RWPE1 (cell line): Measurements from ENCODE around the gene ACIN1.

Source experiments
- CTCF ChIA-PET: fragments of 350-600 bp; sonication (Branson Sonifier 250); formaldehyde crosslinking; extraction: SDS; loops from one replicate; lab custom pipeline; 2021; lab: Yijun Ruan, JAX
- POLR2A ChIA-PET: fragments of 400-600 bp; formaldehyde crosslinking; extraction: SDS; loops from one replicate; lab custom pipeline; 2020; ENCODE audit warnings: antibody characterized with exemption; ENCODE audit not compliant: low non-redundant PET; lab: Yijun Ruan, JAX
- DNase-seq: peaks from one replicate; pipeline ENCODE4 v3.0.0; 2012; ENCODE audit warnings: low spot score
- H3K27ac ChIP-seq: fragments of 450-650 bp; 2 replicates; pipeline ENCODE4 v1.5.1; 2017
- CTCF ChIP-seq: fragments of 450-650 bp; conservative IDR thresholded peaks from 2 replicates; pipeline ENCODE4 v1.5.1; 2017; ENCODE audit warnings: low read depth, mild to moderate bottlenecking

The ACIN1 gene

GRCh38 chr14:23093991-23094665 is 808 bp downstream of the ACIN1 start:
- POLR2A ChIA-PET, result interaction anchor here (0.6 to 1.7 kb wide), 3 partner anchors 15 to 88 kb away, joined by 3 to 5 read pairs (median 4); no protein-coding TSS in a partner anchor
- CTCF ChIA-PET, result interaction anchor here (1.2 to 2.1 kb wide), 2 partner anchors 17 to 25 kb away, joined by 8 to 12 read pairs; no protein-coding TSS in a partner anchor
- TF ChIP-seq CTCF, result no peak

GRCh38 chr14:23093526-23093925 is 1.4 kb downstream of the ACIN1 start:
- ChIA-PET CTCF (interaction anchor here (2.1 kb wide), 1 partner anchor 16 kb away, joined by 12 read pairs; no protein-coding TSS in a partner anchor), POLR2A (no interaction called here)
- H3K27ac ChIP-seq, result no peak overlapping the region
- DNase-seq, result no peak
- TF ChIP-seq CTCF, result no peak

More at GRCh38 chr14:23093991-23094665, 808 bp downstream of the ACIN1 start:
- H3K27ac ChIP-seq, result peak overlapping the region; percentile 96
- no peak for DNase-seq

DNA sequence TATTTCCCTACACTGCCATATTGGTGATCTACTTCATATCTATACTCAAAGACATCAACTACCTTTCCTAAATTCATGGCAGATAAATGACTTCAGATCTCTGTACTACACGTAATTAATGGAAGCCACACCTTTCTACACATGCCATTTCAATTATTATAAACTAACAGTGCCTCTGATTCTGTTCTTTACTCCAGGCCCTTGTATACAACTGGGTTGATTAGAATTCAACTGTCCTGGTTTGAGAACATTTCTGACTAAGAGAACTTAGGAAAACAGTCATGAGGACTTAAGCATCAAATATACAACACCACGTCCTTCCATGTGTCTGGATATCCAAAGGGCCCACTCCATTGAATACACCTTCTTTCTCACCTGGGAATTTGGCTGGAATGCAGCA is 1.8 kb downstream of the ACIN1 start:
- H3K27ac ChIP-seq, result no peak overlapping the region
- ChIA-PET CTCF (interaction anchor here (3.4 kb wide), 1 partner anchor 16 kb away, joined by 15 read pairs; no protein-coding TSS in a partner anchor), POLR2A (no interaction called here)
- DNase-seq, result no peak
- no peak for TF ChIP-seq CTCF

DNA sequence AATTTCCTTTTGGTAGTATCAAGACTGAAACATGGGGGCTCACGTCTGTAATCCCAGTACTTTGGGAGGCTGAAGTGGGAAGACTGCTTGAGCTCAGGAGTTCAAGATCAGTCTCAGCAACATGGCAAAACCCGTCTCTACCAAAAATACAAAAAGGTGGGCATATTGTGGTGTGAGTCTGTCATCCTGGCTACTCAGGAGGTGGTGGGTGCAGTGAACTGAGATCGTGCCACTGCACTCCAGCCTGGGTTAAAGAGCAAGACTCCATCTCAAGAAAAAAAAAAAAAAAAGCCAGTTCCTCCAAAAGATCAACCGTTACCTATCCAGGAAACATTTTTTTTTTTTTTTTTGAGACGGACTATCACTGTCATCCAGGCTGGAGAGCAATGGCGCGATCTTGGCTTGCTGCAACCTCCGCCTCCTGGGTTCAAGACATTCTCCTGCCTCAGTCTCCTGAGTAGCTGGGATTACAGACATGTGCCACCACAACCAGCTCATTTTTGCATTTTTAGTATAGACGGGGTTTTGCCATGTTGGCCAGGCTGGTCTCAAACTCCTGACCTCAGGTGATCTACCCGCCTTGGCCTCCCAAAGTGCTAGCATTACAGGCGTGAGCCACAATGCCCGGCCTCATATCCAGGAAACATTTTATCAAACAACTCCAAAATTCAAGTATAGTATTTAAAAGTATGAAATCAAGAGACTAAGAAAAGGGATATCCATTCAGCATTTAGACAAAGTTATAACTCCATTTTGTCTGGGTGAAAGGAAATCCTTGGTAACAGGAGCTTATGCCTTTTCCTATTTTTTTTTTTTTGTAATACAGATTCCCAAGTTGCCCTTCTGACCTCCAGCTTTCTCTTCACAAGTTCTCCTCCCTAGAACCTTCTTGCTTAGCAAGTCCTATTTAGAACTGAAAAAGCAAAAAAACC is 3.4 kb downstream of the ACIN1 start:
- ChIA-PET POLR2A (no interaction called here), CTCF (interaction anchor here (0.9 to 3.4 kb wide), 3 partner anchors 10 to 14 kb away, joined by 3 to 15 read pairs (median 4); no protein-coding TSS in a partner anchor)
- no peak for DNase-seq
- no peak for TF ChIP-seq CTCF
- H3K27ac ChIP-seq, result no peak overlapping the region

- no peak overlapping the region for H3K27ac ChIP-seq
- ChIA-PET CTCF (interaction anchor here (3.4 kb wide), 1 partner anchor 13 kb away, joined by 15 read pairs; no protein-coding TSS in a partner anchor), POLR2A (no interaction called here)
- TF ChIP-seq CTCF, result no peak
- no peak for DNase-seq
Measured at GRCh38 chr14:23090254-23090636, 4.7 kb downstream of the ACIN1 start.
